Kasumi-1 (cell line): ENCODE data around the gene PLXDC1.
"Not testable (repeated sequence)": the region's sequence is repeated elsewhere in the genome, so short reads cannot be mapped to it uniquely, and the experiment has no call there.

ENCODE experiments used
- DNase-seq, 2 experiments: peaks; one replicate each; lab custom pipeline; 2025; lab: John Stamatoyannopoulos, UW

Gene PLXDC1

GRCh38 chr17:39155654-39156053 lies 4.2 kb upstream of the PLXDC1 start:
- DNase-seq, result no peak

- peak; percentile 74 to 77 for DNase-seq
Measured at GRCh38 chr17:39153599-39154051, 2.2 kb upstream of the PLXDC1 start.

GRCh38 chr17:39151943-39152818 lies 744 bp upstream of the PLXDC1 start:
- DNase-seq, result no peak

GRCh38 chr17:39150795-39151149 lies 665 bp downstream of the PLXDC1 start:
- DNase-seq, result no peak

- no peak for DNase-seq
Measured at GRCh38 chr17:39150104-39150634, 1.3 kb downstream of the PLXDC1 start.

- no peak for DNase-seq
Measured at GRCh38 chr17:39147221-39148185, 3.9 kb downstream of the PLXDC1 start.

DNA sequence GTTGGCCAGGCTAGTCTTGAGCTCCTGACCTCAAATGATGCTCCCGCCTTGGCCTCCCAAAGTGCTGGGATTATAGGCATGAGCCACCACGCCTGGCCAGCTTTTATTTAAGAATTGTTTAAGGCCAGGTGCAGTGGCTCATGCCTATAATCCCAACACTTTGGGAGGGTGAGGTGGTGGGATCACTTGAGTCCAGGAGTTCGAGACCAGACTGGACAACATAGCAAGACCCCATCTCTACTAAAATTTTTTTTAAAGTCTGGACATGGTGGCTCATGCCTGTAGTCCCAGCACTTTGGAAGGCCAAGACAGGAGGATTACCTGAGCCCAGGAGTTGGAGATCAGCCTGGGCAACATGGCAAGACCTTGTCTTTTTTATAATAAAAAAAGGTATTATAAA lies 5.2 kb downstream of the PLXDC1 start:
- DNase-seq, result no peak

DNA sequence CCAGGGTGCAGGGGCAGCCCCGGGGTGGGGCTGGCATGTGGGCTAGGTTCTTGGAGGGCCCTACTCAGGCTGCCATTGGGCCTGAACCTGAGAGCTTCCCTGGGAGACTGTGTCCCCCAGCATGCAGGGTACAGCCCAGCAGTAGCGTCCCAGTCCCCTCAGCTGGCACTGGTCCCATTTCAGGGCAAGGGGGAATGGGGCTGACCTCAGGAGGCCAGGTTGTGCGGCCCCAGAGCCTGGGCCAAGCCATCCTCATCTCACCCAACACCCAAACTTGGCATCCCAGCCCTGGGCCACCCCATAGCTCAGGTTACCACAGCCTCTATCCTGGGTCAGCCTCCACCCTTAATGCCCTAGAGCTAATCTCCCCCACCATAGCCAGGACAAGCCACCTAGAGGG lies 6.3 kb downstream of the PLXDC1 start:
- DNase-seq, result no peak

DNA sequence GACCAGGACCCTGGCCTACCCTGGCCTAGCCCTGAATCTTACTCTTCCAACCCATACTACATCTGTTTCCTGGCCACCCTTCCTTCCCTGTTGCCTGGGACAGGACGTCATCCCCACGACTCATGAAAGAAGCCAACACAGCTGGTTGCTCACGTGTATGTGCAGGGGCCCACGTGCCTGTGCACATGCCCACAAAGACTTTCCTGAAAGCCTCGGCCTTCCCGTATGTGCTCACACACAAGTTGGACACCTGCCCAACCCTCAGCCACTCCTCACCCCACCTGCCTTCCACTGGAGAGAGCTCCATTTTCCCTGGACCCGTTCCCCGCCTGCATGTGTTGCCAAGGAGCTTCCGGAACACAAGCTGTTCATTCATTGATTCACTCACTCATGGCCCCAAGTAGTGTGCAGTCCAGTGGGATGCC lies 7.0 kb downstream of the PLXDC1 start:
- no peak for DNase-seq

DNA sequence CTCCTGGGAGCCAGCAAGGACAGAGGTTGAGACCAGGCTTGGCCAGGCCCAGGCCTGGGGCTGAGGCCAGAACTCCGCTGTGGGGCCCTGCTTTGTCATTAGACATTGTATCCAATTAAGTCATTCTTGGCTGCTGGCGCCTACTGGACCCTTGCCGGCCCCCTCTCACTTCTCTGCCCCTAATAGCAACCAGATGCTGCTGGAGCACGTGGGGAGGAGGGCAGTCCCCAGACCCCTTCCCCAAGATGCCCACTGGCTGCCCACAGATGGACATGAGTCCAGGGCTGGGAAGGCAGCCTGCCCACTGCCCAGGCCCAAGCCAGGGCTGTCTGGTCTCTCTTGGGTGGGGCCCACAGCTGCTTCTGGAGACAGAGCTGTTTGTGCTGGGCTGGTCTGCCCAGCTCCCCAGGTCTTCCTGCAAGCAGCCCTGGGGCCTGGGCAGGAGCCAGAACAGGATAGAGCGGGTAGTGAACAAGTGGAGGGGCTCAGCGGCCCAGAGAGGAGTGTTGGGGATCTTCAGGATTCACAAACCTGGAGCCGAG lies 7.8 kb downstream of the PLXDC1 start:
- DNase-seq, result no peak

DNA sequence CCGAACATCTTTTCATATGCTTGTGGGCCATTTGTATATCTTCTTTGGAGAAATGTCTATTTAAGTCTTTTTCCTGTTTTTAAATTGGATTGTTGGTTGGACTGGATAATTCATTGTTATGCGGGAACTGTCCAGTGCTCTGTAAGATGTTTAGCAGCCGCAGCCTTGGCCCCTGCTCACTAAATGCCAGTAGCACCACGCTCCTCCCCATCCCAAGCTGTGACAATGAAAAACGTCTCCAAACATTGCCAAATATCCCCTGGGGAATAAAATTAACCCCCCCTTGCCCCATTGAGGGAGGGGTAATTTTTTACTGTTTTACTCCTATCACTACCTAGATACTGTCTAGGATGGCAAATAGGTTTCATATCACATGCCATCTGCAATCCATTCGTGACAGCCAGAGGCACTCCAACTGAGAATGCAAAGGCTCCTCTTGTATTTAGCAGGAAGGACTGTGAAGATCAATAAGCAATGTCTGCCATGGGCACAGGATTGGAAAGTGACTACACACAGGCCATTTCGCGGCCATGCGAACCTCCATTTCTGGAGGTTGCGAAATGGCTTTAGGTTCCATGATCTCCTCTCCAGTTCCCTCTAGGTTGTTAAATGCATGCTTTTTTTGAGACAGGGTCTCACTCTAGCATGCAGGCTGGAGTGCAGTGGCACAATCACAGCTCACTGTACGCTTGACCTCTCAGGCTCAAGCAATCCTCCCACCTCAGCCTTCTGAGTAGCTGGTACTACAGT lies 9.3 kb downstream of the PLXDC1 start:
- DNase-seq, result no peak

DNA sequence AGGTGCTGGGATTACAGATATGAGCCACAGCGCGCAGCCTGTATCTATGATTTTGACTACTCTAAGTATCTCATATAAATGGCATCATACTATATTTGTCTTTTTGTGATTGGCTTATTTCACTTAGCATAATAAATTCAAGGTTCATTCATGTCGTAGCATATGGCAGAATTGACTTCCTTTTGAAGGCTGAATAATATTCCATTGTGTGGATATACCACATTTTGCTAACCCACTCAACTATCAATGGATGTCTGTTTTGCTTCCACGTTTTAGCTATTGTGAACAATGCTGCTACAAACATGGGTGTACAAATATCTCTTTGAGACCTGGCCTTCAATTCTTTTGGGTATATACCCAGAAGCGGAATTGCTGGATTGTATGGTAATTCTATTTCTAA lies 10.1 kb downstream of the PLXDC1 start:
- DNase-seq, result no peak

DNA sequence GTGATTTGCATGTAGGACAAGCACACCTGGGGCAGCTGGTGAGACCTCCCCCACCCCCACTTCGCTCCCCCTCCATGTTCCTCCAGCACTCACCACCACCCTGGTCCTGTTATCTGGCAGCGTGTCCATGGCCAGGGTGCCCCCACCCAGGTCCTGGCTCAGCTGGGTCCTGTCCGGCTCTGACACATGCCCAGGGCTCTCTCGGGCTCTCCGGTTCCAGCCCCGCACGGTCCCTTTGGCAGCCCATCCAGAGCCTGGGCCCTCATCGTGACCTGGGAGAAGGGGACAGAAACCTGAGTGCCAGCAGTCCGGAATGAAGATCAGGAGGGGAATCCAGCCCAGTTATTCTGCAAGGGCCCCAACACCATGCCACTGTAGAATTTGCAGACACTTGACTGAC lies 11.9 kb downstream of the PLXDC1 start:
- DNase-seq, result no peak

- DNase-seq, result no peak
Measured at GRCh38 chr17:39139161-39139511, 12.3 kb downstream of the PLXDC1 start.

GRCh38 chr17:39138431-39139160 lies 12.8 kb downstream of the PLXDC1 start:
- DNase-seq, result no peak

DNA sequence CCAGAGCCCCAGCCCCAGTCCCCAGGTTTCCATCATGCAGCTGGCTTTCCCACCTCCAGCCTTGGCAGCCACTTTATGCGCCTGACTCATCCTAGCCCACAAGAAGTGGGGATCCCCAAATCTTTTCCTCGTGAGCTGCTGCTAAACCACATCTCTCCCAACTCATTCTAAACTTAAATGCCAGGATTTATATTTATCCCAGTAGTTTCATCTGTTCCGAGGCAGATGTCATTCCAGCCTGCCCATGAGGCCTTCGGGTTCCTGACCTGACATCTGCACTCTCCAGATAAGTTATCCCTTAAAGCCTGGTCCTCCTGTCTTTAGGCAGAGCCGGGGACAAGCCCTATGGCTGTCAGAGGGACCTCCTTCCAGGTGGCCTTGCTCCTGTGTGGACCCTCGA lies 16.6 kb downstream of the PLXDC1 start:
- no peak for DNase-seq

GRCh38 chr17:39132192-39132610 lies 19.2 kb downstream of the PLXDC1 start:
- DNase-seq, result no peak

- DNase-seq, result no peak
Measured at GRCh38 chr17:39131616-39132015, 19.8 kb downstream of the PLXDC1 start.

DNA sequence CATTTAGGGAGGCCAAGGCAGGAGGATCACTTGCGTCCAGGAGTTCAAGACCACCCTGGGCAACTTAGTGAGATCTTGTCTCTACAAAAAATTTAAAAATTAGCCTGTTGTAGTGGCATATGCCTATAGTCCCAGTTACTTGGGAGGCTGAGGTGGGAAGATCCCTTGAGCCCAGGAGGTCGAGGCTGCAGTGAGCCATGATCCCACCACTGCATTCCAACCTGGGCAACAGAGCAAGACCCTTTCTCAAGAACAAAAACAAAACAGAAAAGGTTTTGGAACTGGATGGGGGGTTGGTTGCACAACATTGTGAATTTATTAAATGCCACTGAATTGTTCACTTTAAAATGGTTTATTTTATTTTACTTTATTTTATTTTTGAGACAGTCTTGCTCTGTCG lies 21.2 kb downstream of the PLXDC1 start:
- no peak for DNase-seq

DNA sequence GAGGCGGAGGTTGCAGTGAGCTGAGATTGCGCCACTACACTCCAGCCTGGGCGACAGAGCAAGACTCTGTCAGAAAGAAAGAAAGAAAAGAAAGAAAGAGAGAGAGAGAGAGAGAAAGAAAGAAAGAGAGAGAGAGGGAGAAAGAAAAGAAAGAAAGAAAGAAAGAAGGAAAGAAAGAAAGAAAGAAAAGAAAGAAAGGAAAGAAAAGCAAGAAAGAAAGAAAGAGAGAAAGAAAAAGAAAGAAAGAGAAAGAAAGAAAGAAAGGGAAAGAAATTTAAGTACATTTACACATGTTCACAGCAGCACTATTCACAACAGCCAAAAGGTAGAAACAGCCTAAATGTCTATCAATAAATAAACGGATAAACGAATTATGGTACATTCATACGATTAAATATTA lies 21.9 kb downstream of the PLXDC1 start:
- not testable (repeated sequence) for DNase-seq

GRCh38 chr17:39126436-39126835 lies 25.0 kb downstream of the PLXDC1 start:
- no peak for DNase-seq
